CD4-positive, alpha-beta T cell treated with Interleukin-2 at 100 ng/mL for 4 hours (primary cell): ENCODE data around the gene RPS29.

ENCODE experiments used
- DNase-seq: peaks from one replicate; pipeline ENCODE4 v3.0.0-alpha.2; 2020; ENCODE audit warnings: low spot score

RPS29 gene

DNA sequence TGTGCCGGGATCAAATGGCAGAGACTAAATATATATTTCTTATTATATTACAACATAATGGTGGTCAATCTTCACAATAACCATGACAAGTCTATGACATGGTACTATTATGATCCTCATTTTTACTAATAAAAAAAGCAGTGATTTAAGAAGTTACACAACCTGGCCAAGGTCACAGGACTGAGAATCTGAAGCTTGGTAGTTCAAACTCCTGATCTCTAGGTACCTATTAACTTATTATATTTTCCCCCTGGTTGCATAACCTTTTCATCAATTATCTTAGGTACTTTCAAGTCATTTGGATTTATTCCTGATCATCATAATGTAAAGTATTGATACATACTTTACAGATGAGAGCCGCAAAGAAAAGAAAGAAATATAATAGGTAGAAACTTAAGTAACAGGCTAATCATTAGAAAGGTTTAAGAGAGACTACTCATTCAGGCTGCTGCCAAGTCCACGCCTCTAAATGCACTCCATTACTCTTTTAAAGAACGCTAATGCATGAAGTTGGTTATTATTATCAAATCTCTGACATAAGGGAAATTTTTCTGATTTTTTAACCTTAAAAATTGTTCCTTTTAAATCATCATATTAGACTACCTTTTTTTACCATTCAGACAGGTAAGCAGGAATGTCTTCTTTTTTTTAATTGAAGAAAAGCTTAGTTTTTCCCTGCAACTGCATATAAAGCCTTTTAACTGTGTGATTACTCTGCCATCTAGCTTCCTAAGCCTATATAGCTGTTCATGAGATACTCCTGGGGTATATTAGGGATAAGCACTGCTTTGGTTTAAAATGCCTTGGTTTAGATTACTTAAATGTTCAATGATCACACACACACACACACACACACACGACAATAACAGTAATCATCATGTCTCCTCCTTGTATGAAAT lies 35.6 kb downstream of the RPS29 start:
- no peak for DNase-seq

DNA sequence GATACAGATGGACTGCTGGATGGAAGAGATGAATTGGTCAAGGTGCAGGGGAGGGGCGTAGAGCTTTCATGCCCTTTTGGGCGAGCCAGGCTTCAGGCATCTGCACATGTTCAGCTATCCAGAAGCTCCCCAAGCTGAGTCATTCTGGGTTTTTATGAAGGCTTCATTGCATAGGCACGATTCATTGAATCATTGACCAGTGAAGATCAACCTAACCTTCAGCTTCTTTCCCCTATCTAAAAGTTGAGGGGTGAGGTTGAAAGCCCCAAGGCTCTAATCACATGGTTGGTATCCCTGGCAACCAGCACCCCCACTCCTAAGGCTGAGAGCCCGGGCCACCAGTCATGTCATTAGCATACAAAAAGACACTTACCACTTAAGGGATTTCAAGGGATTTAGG lies 36.3 kb downstream of the RPS29 start:
- no peak for DNase-seq

DNA sequence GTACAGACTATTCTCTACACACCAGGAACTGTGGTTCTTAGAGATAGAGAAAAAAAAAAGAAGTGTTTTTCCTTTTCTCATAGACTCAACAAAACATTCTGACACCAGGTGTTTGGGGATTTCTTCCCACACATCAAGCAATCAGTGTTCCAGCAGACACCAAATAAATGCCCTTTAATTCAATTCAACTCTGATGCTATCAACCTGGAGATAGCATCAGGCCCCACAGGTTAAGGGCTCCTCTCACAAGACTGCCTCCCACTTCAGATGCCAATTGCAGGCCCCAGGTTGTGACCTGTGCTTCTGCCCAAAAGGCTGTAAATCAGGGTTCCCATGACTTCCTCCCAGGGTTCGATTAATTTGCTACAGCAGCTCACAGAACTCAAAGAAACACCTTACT lies 36.7 kb downstream of the RPS29 start:
- DNase-seq, result no peak

DNA sequence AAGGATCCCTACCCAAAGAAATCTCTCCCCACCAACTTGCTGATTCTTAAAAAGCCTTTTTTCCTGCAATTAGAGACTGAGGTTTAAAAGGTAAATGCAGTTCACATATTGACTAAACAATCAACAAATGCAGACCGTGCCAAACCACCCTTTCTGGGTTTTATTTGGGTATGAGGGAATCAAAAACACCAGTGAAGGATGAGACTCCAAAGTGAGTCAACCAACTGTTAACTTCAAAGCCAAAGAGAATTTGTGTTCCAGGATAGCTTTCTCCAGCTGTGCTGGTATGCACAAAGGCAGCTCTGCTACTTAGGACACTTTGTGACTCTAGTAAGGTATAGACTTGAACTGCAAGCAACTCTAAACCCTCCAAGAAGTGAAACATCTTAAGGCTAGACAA lies 39.4 kb downstream of the RPS29 start:
- DNase-seq, result no peak

DNA sequence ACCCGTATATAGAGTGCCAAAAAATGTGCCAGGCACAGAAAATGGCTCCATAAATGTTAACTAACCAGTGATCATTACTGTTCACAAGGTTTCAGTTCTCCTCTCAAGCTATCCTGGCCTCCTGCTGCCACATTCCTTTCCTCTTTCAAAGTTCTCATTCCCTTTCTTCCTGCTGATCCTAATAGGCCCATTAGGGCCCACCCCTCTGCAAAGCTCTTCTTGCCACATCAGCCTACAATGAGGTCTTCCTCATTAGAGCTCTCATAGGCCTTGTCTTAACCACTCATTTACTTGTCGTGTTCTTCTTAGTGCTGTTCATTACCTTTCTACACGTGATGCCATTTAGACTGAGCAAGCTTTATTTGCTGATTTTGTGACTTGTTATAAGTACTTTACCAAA lies 40.5 kb downstream of the RPS29 start:
- no peak for DNase-seq

DNA sequence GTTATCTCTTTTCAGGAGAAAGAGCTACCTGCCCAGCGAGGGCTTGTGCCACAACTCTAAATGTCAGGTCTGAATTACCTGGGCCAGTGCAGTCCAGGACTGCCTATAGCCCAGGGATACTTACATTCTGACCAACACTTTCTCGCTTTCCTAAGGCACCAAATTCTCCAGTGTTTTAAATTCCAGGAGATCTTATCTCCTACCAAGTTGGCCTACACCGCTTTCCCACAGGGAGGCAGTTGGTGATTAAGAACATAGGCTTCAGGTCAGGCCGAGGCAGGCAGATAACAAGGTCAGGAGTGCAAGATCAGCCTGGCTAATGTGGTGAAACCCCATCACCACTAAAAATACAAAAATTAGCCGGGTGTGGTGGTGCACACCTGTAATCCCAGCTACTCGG lies 41.1 kb downstream of the RPS29 start:
- no peak for DNase-seq

DNA sequence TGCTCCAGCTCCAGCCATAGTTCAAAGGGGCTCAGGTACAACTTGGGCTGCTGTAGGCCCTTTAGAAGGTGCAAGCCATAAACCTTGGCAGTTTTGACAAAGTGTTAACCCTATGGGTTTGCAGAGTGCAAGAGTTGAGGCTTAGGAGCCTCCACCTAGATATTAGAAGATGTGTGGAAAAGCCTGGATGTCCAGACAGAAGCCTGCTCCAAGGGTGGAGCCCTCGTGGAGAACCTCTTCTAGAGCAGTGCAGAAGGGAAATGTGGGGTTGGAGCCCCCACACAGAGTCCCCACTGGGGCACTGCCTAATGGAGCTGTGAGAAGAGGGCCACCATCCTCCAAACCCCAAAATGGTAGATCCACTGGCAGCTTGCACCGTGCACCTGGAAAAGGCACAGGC lies 45.1 kb downstream of the RPS29 start:
- no peak for DNase-seq

DNA sequence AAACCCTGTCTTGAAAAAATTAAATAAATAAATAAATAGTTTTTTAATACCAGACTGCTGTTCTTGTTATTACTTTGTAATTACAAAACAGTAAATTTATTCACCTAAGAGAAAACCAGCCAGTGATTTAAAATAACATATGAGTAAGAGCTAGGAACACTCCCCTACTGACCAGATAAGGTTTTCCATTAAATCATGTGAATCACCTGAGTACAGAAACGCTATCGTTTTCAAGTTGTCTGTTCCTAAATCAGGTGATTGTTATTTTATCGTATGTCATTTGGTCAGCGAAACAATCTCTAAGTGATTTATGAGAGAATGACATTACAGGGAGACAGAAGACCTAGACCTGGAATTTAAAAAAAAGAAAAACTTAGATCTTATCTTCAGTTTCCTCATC lies 47.3 kb downstream of the RPS29 start:
- no peak for DNase-seq
